Measurements from ENCODE around the gene ATP5PF.
"Not testable (repeated sequence)": the region's sequence is repeated elsewhere in the genome, so short reads cannot be mapped to it uniquely, and the experiment has no call there.

The ATP5PF gene

GRCh38 chr21:25701529-25701928 lies 33.2 kb downstream of the ATP5PF start:
- no peak overlapping the region for H3K4me3 ChIP-seq (replicated peaks in 1 of 2; ENCODE audit: low read depth in 2 of 2, low read length in 2 of 2)
- no peak for TF ChIP-seq CTCF (IDR thresholded peaks at IDR 0.05; ENCODE audit: low read depth, low read length)
- DNase-seq (ENCODE audit: low read depth in 2 of 2) = no peak

- H3K4me3 ChIP-seq (replicated peaks in 1 of 2; ENCODE audit: low read depth in 2 of 2, low read length in 2 of 2) = no peak overlapping the region
- no peak for DNase-seq (ENCODE audit: low read depth in 2 of 2)
- TF ChIP-seq CTCF (IDR thresholded peaks at IDR 0.05; ENCODE audit: low read depth, low read length) = no peak
These were observed 34.0 kb downstream of the ATP5PF start for GRCh38 chr21:25700741-25701140.

DNA sequence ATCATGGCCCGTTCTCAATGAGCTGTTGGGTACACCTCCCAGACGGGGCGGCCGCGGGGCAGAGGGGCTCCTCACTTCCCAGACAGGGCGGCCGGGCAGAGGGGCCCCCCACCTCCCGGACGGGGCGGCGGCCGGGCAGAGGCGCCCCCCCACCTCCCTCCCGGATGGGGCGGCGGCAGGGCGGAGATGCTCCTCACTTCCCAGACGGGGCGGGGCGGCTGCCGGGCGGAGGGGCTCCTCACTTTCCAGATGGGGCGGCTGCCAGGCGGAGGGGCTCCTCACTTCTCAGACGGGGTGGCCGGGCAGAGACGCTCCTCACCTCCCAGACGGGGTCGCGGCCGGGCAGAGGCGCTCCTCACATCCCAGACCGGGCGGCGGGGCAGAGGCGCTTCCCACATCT lies 39.2 kb downstream of the ATP5PF start:
- not testable (repeated sequence) for DNase-seq (ENCODE audit: low read depth in 2 of 2); H3K4me3 ChIP-seq (replicated peaks in 1 of 2; ENCODE audit: low read depth in 2 of 2, low read length in 2 of 2)

DNA sequence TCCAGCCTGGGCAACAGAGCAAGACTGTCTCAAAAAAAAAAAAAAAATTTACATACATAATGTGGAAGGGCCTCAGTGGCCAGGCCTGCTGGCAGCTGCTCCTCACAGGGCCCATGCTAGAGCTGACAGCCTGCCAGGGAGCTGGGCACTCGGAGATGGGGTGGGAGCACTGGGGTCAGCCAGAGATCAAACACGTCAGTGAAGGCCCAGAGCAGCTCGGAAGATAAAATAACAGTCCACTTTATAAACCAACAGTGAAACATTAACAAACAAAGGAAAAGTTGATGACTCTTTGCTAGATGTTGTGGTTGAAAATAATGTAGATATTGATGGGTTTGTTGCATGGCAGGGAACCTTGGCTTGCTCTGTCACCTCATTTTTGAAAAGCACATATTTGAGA lies 42.7 kb downstream of the ATP5PF start:
- H3K4me3 ChIP-seq (replicated peaks in 1 of 2; ENCODE audit: low read depth in 2 of 2, low read length in 2 of 2) = no peak overlapping the region
- no peak for DNase-seq (ENCODE audit: low read depth in 2 of 2)
- no peak for TF ChIP-seq CTCF (IDR thresholded peaks at IDR 0.05; ENCODE audit: low read depth, low read length)

DNA sequence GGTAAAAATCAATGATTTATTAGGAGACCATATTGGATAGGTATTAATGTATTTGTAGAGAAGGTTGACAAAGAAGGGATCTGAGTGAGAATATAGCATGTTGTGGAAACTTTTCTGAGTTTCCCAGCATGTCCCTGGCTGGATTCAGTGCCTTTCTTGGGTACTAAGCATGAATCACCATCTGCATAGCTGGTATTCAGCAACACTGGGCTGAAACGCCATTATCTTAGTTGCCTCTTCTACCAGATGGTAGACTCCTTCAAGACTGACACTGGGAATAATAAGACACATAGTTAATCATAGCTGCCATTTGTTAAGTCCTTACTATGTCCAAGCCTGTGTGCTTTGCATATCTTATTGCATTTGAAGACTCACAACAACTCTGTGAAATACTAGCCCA lies 45.5 kb downstream of the ATP5PF start:
- no peak for TF ChIP-seq CTCF (IDR thresholded peaks at IDR 0.05; ENCODE audit: low read depth, low read length)
- no peak for DNase-seq (ENCODE audit: low read depth in 2 of 2)
- H3K4me3 ChIP-seq (replicated peaks in 1 of 2; ENCODE audit: low read depth in 2 of 2, low read length in 2 of 2) = no peak overlapping the region

- no peak for DNase-seq (ENCODE audit: low read depth in 2 of 2)
- H3K4me3 ChIP-seq (replicated peaks in 1 of 2; ENCODE audit: low read depth in 2 of 2, low read length in 2 of 2) = no peak overlapping the region
- no peak for TF ChIP-seq CTCF (IDR thresholded peaks at IDR 0.05; ENCODE audit: low read depth, low read length)
These were observed 46.2 kb downstream of the ATP5PF start for GRCh38 chr21:25688275-25689155.

- no peak for TF ChIP-seq CTCF (IDR thresholded peaks at IDR 0.05; ENCODE audit: low read depth, low read length)
- H3K4me3 ChIP-seq (replicated peaks in 1 of 2; ENCODE audit: low read depth in 2 of 2, low read length in 2 of 2) = no peak overlapping the region
- no peak for DNase-seq (ENCODE audit: low read depth in 2 of 2)
These were observed 46.9 kb downstream of the ATP5PF start for GRCh38 chr21:25687787-25688186.
